ENCODE measurements around the gene FBXL22.

GRCh38 chr15:63593705-63594671 lies 3.2 kb upstream of the FBXL22 start:
- TF ChIP-seq POLR2AphosphoS5 (IDR thresholded peaks at IDR 0.05) (no peak), CTCF (IDR thresholded peaks at IDR 0.05) (no peak), POLR2A (IDR thresholded peaks at IDR 0.05) (no peak)

Data from transverse colon (tissue), 4 donors.